GM10266 (cell line): Measurements from ENCODE around the gene FCER2.

Experiments
- DNase-seq: peaks from one replicate; pipeline ENCODE4 v3.0.0; 2012; ENCODE audit errors: extremely low spot score
- TF ChIP-seq, protein P1 (sequence below): IDR thresholded peaks from 2 replicates; pipeline ENCODE4 v1.5.1; 2012; ENCODE audit warnings: mild to moderate bottlenecking, low read depth; ENCODE audit not compliant: control insufficient read depth, insufficient read depth; ENCODE audit errors: missing control alignments

FCER2 gene

DNA sequence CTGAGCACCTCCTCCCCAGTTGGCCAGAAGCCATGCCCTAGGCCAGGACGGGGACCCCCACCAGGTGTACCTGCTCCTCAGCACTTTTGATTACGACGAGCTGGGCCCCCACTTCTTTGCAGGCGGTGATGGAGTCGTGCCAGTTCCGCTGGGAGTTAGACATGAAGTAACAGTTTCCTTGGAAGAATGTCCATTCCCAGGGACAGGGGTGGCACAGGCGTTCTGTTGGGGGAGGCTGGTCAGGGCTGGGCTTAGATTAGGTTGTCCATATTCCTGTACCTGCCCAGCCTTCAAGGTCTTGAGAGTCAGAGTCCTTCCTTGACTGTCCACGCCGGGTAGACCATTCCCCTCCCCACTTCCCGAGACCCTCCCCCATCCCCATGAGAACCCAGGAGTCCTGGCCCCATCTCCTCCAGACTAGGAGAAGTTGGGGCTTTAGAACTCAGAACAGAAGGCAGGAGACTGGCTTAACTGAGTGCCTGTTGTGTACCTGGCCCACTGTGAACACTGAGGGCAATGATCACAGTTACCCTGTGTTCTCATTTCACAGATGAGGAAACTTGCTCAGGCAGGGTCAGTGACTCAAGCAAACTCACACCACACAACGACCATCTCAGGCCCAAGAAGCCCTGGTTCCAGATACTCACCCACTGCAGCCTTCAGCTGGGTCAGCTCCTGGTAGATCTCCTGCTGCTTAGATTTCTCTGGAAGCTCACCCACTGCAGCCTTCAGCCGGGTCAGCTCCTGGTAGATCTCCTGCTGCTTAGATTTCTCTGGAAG is 43.1 kb upstream of the FCER2 start:
- no peak for DNase-seq
- TF ChIP-seq, protein P1, sequence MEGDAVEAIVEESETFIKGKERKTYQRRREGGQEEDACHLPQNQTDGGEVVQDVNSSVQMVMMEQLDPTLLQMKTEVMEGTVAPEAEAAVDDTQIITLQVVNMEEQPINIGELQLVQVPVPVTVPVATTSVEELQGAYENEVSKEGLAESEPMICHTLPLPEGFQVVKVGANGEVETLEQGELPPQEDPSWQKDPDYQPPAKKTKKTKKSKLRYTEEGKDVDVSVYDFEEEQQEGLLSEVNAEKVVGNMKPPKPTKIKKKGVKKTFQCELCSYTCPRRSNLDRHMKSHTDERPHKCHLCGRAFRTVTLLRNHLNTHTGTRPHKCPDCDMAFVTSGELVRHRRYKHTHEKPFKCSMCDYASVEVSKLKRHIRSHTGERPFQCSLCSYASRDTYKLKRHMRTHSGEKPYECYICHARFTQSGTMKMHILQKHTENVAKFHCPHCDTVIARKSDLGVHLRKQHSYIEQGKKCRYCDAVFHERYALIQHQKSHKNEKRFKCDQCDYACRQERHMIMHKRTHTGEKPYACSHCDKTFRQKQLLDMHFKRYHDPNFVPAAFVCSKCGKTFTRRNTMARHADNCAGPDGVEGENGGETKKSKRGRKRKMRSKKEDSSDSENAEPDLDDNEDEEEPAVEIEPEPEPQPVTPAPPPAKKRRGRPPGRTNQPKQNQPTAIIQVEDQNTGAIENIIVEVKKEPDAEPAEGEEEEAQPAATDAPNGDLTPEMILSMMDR = no peak

DNA sequence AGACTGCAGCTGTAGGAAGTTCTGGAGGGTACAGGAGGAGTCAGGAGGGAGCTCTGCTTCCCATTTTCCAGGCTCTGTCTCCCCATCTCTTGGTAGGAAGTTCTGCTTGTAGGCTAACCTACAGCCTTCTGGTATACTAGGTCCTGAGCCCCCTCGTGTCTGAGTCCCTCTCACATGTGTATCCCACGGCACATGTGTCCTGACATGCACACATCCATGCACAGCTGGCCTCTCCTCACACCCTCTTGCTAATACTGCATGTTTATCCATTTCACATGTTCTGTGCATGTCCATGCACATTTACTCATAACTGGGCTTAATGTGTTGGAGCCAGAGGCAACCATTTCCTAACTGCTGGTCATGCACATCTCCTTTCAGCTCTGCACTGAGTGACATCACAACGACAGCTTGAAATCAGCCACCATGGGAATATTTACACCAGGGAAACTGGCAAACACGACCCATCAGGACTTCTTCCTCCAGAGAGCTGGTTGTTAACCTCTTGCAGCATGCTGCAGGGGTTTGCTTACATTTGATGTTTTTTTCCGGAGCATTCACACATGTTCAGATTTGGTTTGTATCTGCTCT is 42.4 kb upstream of the FCER2 start:
- TF ChIP-seq, protein P1 = no peak
- no peak for DNase-seq

DNA sequence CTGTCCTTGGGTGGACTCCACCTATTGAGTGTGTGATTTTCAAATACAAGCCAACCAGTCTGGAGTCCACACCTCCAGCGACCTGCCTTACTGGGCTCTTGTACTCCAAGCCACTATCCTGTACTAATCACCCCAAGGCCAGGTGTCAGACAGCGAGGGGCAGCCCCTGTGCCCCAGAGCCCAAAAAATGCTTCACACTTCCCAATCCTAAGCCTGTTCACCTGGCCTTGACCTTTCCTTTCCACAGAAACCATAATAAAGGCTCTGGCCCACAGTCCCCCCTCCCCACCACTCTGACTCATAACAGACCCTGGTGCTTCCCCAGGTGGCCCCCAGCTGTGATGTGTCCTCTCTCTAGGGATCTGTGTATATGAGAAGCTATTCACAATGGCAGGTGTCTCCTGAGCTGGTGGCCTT is 41.5 kb upstream of the FCER2 start:
- DNase-seq = peak; percentile 80
- TF ChIP-seq, protein P1 = no peak

DNA sequence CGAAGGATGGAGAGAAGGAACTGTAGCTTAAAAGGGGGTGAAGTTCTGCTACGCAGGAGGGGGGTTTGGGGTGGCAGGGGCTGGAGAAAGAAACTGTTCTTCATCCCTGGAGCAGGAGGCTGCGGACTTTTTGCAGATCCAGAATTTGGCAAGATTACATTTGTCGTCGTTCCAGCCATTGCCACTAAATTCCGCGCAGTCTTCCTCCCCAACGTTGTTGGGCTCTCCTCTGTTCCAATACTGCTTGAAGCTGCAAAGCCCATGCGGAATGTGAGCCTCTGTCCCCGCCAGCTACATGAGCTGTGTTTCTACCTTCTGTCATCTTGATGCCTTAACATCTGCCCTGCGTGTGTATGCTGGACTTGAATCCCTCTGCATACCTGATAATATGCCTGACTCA is 41.1 kb upstream of the FCER2 start:
- TF ChIP-seq, protein P1 = no peak
- no peak for DNase-seq

DNA sequence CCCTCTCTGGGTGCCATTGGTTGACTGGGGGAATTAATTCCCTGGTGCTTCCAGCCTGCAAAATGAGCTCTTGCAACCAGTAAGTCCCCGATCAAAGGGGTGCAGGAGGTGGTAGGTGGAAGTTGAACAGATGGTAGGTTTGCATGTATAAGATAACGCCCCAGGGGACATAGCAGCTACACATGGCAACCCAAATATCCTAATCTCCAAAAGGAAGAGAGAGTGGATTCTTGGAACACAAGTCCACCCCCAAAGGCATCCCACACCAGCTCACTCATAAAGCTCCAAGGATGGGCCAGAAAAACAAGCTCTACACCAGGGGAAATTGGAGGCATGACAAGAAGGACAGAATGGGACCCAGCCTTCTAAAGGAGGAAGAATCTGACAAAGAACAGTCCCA is 40.6 kb upstream of the FCER2 start:
- TF ChIP-seq, protein P1 = no peak
- DNase-seq = no peak

DNA sequence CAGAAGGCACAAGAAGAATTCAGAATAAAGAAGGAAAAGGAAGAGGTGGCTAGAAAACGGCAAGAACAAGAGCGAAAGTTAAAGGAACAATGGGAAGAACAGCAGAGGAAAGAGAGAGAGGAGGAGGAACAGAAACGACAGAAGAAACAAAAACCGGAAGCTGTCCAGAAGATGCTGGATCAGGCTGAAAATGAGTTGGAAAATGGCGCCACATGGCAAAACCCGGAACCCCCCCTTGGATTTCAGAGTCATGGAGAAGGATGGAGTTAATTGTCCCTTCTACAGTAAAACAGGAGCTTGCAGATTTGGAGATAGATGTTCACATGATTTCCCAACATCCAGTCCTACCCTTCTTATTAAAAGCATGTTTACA is 38.7 kb upstream of the FCER2 start:
- DNase-seq = no peak
- TF ChIP-seq, protein P1 = no peak
